Liver (tissue), 3 donors: ENCODE measurements around the gene RAN.

Experiments used
- GABPA ChIP-seq, 2 donors: IDR thresholded peaks in 1 of 2; conservative IDR thresholded peaks in 1 of 2; 2 replicates each; pipeline ENCODE4 v1.6.1; 2016; ENCODE audit warnings: antibody characterized with exemption in 2 of 2, mild to moderate bottlenecking in 1 of 2, moderate library complexity in 1 of 2
- JUND ChIP-seq, 2 donors: IDR thresholded peaks; 2 replicates each; pipeline ENCODE4 v1.6.1; 2016; ENCODE audit warnings: antibody characterized with exemption in 2 of 2
- RAD21 ChIP-seq, 2 donors: IDR thresholded peaks; 2 replicates each; pipeline ENCODE4 v1.6.1; 2016; ENCODE audit warnings: antibody characterized with exemption in 2 of 2, mild to moderate bottlenecking in 2 of 2
- TF ChIP-seq, protein P1 (sequence below): IDR thresholded peaks from 2 replicates; pipeline ENCODE4 v1.6.1; 2016; ENCODE audit warnings: antibody characterized with exemption, mild to moderate bottlenecking
- TF ChIP-seq, protein P2 (sequence below): fragments of 150-350 bp; IDR thresholded peaks from 2 replicates; pipeline ENCODE4 v1.5.1; 2017; ENCODE audit warnings: improper control_type of control experiment, low read depth, low read length; ENCODE audit not compliant: missing input control
- donor health status: healthy.
- donor health status: healthy.

DNA sequence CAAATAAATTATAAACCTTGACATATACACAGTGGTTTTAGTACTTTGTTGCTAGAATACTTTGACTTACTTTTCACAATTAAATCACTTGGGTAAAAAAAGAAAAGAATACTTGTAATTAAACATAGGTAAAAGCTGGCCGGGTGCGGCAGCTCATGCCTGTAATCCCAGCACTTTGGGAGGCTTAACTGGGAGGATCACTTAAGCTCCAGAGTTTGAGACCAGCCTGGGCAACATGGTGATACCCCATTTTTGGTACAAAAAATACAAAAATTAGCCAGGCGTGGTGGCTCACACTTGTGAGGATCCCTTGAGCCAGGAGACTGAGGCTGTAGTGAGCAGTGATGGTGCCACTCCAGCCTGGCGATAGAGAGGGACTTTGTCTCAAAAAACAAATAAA, 40.6 kb upstream of the RAN start:
- TF ChIP-seq, protein P1, sequence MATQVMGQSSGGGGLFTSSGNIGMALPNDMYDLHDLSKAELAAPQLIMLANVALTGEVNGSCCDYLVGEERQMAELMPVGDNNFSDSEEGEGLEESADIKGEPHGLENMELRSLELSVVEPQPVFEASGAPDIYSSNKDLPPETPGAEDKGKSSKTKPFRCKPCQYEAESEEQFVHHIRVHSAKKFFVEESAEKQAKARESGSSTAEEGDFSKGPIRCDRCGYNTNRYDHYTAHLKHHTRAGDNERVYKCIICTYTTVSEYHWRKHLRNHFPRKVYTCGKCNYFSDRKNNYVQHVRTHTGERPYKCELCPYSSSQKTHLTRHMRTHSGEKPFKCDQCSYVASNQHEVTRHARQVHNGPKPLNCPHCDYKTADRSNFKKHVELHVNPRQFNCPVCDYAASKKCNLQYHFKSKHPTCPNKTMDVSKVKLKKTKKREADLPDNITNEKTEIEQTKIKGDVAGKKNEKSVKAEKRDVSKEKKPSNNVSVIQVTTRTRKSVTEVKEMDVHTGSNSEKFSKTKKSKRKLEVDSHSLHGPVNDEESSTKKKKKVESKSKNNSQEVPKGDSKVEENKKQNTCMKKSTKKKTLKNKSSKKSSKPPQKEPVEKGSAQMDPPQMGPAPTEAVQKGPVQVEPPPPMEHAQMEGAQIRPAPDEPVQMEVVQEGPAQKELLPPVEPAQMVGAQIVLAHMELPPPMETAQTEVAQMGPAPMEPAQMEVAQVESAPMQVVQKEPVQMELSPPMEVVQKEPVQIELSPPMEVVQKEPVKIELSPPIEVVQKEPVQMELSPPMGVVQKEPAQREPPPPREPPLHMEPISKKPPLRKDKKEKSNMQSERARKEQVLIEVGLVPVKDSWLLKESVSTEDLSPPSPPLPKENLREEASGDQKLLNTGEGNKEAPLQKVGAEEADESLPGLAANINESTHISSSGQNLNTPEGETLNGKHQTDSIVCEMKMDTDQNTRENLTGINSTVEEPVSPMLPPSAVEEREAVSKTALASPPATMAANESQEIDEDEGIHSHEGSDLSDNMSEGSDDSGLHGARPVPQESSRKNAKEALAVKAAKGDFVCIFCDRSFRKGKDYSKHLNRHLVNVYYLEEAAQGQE = no peak
- TF ChIP-seq, protein P2, sequence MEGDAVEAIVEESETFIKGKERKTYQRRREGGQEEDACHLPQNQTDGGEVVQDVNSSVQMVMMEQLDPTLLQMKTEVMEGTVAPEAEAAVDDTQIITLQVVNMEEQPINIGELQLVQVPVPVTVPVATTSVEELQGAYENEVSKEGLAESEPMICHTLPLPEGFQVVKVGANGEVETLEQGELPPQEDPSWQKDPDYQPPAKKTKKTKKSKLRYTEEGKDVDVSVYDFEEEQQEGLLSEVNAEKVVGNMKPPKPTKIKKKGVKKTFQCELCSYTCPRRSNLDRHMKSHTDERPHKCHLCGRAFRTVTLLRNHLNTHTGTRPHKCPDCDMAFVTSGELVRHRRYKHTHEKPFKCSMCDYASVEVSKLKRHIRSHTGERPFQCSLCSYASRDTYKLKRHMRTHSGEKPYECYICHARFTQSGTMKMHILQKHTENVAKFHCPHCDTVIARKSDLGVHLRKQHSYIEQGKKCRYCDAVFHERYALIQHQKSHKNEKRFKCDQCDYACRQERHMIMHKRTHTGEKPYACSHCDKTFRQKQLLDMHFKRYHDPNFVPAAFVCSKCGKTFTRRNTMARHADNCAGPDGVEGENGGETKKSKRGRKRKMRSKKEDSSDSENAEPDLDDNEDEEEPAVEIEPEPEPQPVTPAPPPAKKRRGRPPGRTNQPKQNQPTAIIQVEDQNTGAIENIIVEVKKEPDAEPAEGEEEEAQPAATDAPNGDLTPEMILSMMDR = no peak
- TF ChIP-seq JUND (IDR thresholded peaks at IDR 0.05) (no peak), RAD21 (IDR thresholded peaks at IDR 0.05) (no peak), GABPA (IDR thresholded peaks at IDR 0.05 in 1 of 2, conservative IDR thresholded peaks at IDR 0.05 in 1 of 2) (no peak)
